K562 (cell line): ENCODE data around the gene LPCAT1. TPM values are rescaled to one million over a fixed set of nuclear protein-coding genes. Genes with fewer than 3 reads are reported as not detected.

Experiments
- microRNA-seq: library from miRNA; unstranded; fragments of <30 nt; microRNA quantifications from one replicate; pipeline ENCODE4, GENCODE V29; 2018; ENCODE audit warnings: borderline microRNAs expressed
- polyA plus RNA-seq, 8 experiments: library from polyadenylated mRNA; depleted of rRNA in 4 of 8; stranded (reverse) in 5 of 8; unstranded in 3 of 8; fragments of >200 nt; fragmentation: Nextera tagmentation in 2 of 8; fragmentation: Illumina TruSeq in 1 of 8; extraction: Ambion mirVana in 2 of 8; extraction: Trizol in 1 of 8; gene quantifications; 2 replicates each; pipeline versions ENCODE4 v1.2.1 to v1.2.3, GENCODE V29; 2011 to 2014; ENCODE audit warnings: inconsistent platforms in 1 of 8, missing spikeins in 1 of 8
- small RNA-seq: library from RNA; depleted of rRNA; stranded (forward); fragments of <200 nt; gene quantifications from one replicate; pipeline ENCODE3, GENCODE V24; 2014
- total RNA-seq, 7 experiments: library from RNA; depleted of rRNA in 6 of 7; stranded (reverse); fragments of >200 nt in 6 of 7; fragmentation: Illumina TruSeq in 2 of 7; extraction: Trizol in 2 of 7; gene quantifications; 2 replicates each; pipeline versions ENCODE4 v1.2.1 to v1.2.3, GENCODE V29; 2011 to 2021; ENCODE audit warnings: low replicate concordance in 1 of 7

The LPCAT1 gene
- total and polyA plus RNA-seq, 9 of the 15 experiments (the other 6 are each of a cell fraction or from before 2014, with no cell fraction given) = 0.14 to 18.4 (median 13.9) TPM

Small RNAs within 50 kb of the gene (microRNA-seq; reads per million reads assigned to microRNA genes)
- gene MIR6075 = not detected

Small RNAs within 50 kb of the gene (small RNA-seq; reads per million reads assigned to genes)
- not detected for gene MIR6075

Other genes starting within 250 kb of the LPCAT1 start
- gene TERT, start 228.9 kb downstream of the LPCAT1 start, total RNA-seq (2014; rRNA removed) = 1.7 and 2.5 TPM in 2 replicates
- 0.41 and 0.44 TPM in 2 replicates for gene TERT, start 228.9 kb downstream of the LPCAT1 start, total RNA-seq (2014; rRNA removed; fragmentation: Illumina TruSeq; extraction: Trizol)
- 0.54 and 0.83 TPM in 2 replicates for gene TERT, start 228.9 kb downstream of the LPCAT1 start, total RNA-seq (2015; rRNA removed; fragmentation: Illumina TruSeq; extraction: Trizol)
- 3.3 and 3.4 TPM in 2 replicates for gene TERT, start 228.9 kb downstream of the LPCAT1 start, total RNA-seq (2021)
- 1.4 and 2.7 TPM in 2 replicates for gene TERT, start 228.9 kb downstream of the LPCAT1 start, polyA plus RNA-seq (2011; rRNA removed)
- gene TERT, start 228.9 kb downstream of the LPCAT1 start, polyA plus RNA-seq (2014; fragmentation: Illumina TruSeq; extraction: Trizol) = 0.48 and 1.00 TPM in 2 replicates
- gene TERT, start 228.9 kb downstream of the LPCAT1 start, polyA plus RNA-seq (2014; fragmentation: Nextera tagmentation; extraction: Ambion mirVana) = under 1 TPM in 1 of 2 experiments, not detected in 1; 0.08 TPM
- gene TERT, start 228.9 kb downstream of the LPCAT1 start, polyA plus RNA-seq (2014; rRNA removed) = 2.2 and 4.5 TPM in 2 replicates
- gene CLPTM1L, start 178.9 kb downstream of the LPCAT1 start, total RNA-seq (2014; rRNA removed) = 217 and 249 TPM in 2 replicates
- gene CLPTM1L, start 178.9 kb downstream of the LPCAT1 start, total RNA-seq (2014; rRNA removed; fragmentation: Illumina TruSeq; extraction: Trizol) = 132 and 136 TPM in 2 replicates
- gene CLPTM1L, start 178.9 kb downstream of the LPCAT1 start, total RNA-seq (2015; rRNA removed; fragmentation: Illumina TruSeq; extraction: Trizol) = 177 and 179 TPM in 2 replicates
- 145 and 152 TPM in 2 replicates for gene CLPTM1L, start 178.9 kb downstream of the LPCAT1 start, total RNA-seq (2021)
- gene CLPTM1L, start 178.9 kb downstream of the LPCAT1 start, polyA plus RNA-seq (2011; rRNA removed) = 130 and 184 TPM in 2 replicates
- 198 and 213 TPM in 2 replicates for gene CLPTM1L, start 178.9 kb downstream of the LPCAT1 start, polyA plus RNA-seq (2014; fragmentation: Illumina TruSeq; extraction: Trizol)
- 10 to 100 TPM in 1 of 2 experiments, 1 to 10 TPM in 1; 3.5 to 14.1 TPM for gene CLPTM1L, start 178.9 kb downstream of the LPCAT1 start, polyA plus RNA-seq (2014; fragmentation: Nextera tagmentation; extraction: Ambion mirVana)
- gene CLPTM1L, start 178.9 kb downstream of the LPCAT1 start, polyA plus RNA-seq (2014; rRNA removed) = 180 and 181 TPM in 2 replicates
- gene SLC6A3, start 78.5 kb downstream of the LPCAT1 start, total RNA-seq (2014; rRNA removed) = not detected in 2 replicates
- gene SLC6A3, start 78.5 kb downstream of the LPCAT1 start, total RNA-seq (2014; rRNA removed; fragmentation: Illumina TruSeq; extraction: Trizol) = not detected in 2 replicates
- gene SLC6A3, start 78.5 kb downstream of the LPCAT1 start, total RNA-seq (2015; rRNA removed; fragmentation: Illumina TruSeq; extraction: Trizol) = not detected in 2 replicates
- not detected in 2 replicates for gene SLC6A3, start 78.5 kb downstream of the LPCAT1 start, total RNA-seq (2021)
- not detected in 2 replicates for gene SLC6A3, start 78.5 kb downstream of the LPCAT1 start, polyA plus RNA-seq (2011; rRNA removed)
- not detected in 2 replicates for gene SLC6A3, start 78.5 kb downstream of the LPCAT1 start, polyA plus RNA-seq (2014; fragmentation: Illumina TruSeq; extraction: Trizol)
- gene SLC6A3, start 78.5 kb downstream of the LPCAT1 start, polyA plus RNA-seq (2014; fragmentation: Nextera tagmentation; extraction: Ambion mirVana) = not detected
- gene SLC6A3, start 78.5 kb downstream of the LPCAT1 start, polyA plus RNA-seq (2014; rRNA removed) = not detected in 2 replicates